ENCODE results near the gene CZIB.
A peak's percentile ranks its signal among the peaks of the same experiment; 100 is the strongest.
"Not testable (repeated sequence)": the region's sequence is repeated elsewhere in the genome, so short reads cannot be mapped to it uniquely, and the experiment has no call there.

CZIB gene

GRCh38 chr1:53238197-53239155, 18.0 kb upstream of the CZIB start, which contains the start of gene MAGOH:
TSS of gene MAGOH (minus strand) at chr1:53238518. CDS start at chr1:53238448, 70 bp downstream.
- peak; percentile 87 to 92 (median 90) for DNase-seq

DNA sequence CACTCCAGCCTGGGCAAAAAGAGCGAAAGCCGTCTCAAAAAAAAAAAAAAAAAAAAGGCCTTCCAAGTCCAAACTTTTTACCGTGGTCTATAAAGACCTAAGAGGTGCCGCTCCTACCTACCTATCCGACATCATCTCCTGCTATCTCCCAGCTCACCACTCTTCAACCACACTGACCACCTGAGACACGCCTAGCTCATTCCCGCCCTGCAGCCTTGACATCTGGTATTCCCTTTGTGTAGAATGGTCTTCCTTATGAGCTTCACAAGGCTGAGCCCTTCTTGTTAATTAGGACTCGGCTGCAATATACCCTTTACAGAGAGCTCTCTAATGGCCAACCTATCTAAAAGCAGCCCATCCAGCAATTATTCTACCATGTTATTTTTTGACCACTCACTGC, 17.2 kb upstream of the CZIB start:
- DNase-seq, result no peak

GRCh38 chr1:53220962-53221286, 490 bp upstream of the CZIB start:
- DNase-seq, result no peak

- no peak for DNase-seq
These were observed 723 bp downstream of the CZIB start for GRCh38 chr1:53219711-53220110.

DNA sequence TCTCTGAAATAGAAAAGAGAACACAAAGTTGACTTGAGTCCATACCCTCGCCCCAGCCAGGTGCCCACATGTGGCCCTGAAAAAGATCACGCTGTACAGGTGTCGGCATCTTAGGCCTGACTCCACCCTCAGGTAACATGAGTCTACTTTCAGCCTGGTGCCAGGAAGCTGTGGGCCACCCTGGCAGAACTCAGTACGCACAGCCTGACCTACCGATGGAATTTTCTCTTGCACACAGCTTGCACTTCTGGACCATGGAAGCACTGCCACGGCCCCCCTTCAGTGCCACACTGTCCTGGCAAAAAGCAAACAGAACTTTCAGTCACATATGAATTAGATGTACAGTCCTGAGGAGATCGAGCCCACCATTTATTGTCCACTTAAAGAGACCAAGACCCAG, 2.2 kb downstream of the CZIB start:
- no peak for DNase-seq

GRCh38 chr1:53214376-53214940, 6.0 kb downstream of the CZIB start:
- DNase-seq, result no peak

DNA sequence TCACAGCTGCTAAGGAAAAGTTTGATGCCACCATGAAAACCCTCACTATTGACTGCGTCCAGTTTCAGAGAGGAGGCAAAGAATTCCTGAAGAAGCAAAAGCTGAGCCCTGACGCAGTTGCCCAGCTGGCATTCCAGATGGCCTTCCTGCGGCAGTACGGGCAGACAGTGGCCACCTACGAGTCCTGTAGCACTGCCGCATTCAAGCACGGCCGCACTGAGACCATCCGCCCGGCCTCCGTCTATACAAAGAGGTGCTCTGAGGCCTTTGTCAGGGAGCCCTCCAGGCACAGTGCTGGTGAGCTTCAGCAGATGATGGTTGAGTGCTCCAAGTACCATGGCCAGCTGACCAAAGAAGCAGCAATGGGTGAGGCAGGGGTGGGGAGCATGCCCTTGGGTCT, 9.5 kb downstream of the CZIB start:
- no peak for DNase-seq

DNA sequence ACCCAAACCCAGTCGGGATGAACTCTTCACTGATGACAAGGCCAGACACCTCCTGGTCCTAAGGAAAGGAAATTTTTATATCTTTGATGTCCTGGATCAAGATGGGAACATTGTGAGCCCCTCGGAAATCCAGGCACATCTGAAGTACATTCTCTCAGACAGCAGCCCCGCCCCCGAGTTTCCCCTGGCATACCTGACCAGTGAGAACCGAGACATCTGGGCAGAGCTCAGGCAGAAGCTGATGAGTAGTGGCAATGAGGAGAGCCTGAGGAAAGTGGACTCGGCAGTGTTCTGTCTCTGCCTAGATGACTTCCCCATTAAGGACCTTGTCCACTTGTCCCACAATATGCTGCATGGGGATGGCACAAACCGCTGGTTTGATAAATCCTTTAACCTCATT, 10.1 kb downstream of the CZIB start:
- no peak for DNase-seq

- no peak for DNase-seq
These were observed 12.7 kb downstream of the CZIB start for GRCh38 chr1:53207726-53208125.

DNA sequence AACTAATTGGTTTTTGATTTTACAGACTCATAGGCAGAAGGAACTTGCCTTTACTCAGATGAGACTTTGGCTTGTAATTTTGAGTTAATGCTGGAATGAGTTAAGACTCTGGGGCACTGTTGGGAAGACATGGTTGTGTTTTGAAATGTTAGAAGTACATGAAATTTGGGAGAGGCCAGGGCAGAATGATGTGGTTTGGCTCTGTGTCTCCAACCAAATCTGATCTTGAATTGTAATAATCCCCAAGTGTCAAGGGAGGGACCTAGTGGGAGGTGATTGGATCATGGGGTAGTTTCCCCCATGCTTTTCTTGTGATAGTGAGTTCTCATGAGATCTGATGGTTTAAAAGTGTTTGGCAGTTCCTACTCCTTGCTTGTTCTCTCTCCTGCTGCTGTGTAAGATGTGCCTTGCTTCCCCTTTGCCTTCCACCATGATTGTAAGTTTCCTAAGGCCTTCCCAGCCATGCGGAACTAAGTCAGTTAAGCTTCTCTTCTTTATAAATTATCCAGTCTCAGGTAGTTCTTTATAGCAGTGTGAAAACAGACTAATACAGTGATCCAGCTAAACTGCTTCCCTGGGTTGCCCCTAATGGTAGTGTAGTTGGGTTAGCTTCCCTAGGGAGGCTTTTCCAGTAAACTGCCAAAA, 13.6 kb downstream of the CZIB start:
- no peak for DNase-seq

GRCh38 chr1:53206083-53206685, 14.2 kb downstream of the CZIB start:
- not testable (repeated sequence) for DNase-seq

- DNase-seq, result not testable (repeated sequence)
These were observed 14.9 kb downstream of the CZIB start for GRCh38 chr1:53205496-53205895.

DNA sequence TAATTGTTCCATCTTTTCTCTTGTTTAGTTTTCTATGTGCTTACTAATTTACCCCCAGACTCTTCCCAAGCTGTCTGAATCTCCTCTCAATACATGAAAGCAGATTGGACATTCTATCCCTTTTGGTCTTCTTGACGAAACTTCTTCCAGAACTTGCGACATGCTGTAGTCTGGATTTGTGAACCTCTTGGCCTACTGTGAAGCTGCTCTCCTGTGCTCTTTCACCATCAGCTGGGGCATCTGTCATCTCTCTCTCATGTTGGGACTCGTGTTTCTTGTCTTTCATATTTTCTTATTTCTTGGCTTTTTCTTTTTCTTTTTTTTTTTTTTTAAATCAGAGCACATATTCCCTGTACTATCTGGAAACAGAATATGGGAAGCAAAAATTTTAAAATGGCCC, 17.0 kb downstream of the CZIB start:
- no peak for DNase-seq

DNA sequence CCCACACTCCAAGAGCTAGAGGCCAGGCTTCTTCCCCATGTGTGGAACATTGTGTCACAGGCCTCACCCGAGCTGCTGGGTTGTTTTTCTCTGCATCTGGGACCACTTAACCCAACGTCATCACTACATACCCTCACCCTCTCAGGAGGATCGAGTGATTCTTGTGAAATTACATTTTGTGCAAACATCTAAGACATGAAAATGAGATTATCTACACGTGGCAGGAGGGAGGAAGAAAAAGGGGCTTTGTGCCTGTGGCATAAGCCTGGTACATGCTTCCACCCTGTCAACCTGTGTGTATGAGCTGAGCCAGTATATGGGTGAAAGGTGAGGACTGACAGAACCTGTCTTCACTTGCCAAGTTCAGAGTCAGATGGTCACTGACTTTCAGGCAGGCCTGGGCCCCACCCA, 22.2 kb downstream of the CZIB start:
- no peak for DNase-seq

DNA sequence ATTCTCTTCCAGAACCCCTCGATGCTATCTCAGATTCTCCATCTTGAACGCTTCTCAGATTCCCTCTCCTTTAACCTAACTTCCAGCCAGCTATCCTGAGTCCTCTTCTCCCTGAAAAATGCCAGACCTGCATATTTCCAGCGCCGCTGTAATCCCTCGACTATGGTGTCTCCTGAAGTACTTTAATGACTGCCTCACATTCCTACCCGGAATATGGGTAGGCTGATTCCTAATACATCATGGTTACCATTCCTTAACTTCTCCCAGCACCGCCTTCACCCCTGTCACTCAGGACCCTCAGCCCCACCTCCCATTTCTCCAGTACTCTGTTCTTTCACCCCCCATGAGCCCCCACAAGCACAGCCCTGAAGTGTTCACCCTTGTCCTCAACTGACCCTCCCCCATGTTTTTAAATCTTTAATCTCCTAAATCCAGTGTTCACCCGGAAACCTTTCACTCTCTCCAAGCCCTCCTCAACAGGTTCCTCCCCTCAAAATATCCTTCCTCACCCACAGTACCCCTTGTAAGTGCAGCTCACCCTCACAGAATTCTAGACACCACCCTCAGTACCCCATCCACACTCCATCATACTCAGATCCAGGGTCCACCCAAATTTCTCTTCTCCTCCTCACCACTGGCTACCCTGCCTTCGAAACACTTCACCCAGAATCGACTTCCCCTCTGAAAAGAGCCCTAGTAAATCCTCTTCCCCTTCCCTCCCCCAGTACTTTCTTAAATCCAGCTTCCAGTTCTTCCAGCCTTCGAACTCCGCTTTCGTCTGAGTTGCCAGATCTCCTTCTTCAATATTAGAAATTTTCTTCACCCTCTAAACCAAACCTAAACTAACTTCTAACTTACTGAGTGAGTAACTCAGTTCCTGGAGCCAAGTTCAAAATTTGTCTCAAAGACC, 22.9 kb downstream of the CZIB start:
- DNase-seq, result no peak

DNA sequence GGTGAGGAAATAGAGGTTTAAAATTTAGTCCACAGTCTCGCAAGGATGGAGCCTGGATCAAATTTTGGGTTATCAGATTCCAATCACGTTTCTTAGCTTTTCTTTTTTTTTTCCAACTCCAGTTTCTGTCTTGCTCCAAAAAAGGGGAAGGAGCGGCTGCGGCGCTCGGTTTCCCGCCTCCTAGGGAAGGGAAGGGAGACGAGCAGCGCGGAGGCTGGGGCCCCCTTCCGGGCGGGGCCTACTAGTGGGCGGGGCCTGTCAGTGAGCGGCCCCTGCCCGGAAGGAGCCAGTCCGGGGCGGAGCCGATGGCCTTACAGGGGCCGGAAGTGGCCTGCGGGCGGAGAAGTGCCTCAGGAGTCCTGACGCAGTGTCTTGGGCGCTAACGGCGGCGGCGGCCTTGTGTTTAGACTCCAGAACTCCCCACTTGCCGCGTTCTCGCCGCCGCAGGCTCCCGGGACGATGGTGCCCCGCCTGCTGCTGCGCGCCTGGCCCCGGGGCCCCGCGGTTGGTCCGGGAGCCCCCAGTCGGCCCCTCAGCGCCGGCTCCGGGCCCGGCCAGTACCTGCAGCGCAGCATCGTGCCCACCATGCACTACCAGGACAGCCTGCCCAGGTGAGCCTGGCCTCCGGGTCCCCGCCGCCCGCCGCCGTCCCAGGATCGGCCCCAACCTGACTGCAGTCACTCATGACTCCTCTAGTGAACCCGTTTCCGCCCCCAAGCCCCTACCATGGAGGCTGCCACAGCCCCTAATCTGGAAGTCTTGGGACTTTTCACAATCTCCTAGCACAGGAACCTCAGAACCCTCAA, 23.7 kb downstream of the CZIB start, which contains the start of gene CPT2:
Gene CPT2 (plus strand): TSS at position 340 of the 806 bp plus-strand sequence. CDS start 120 bp downstream, at position 460.
- peak; percentile 78 to 89 (median 83) for DNase-seq

GRCh38 chr1:53196017-53196484, 24.4 kb downstream of the CZIB start:
- no peak for DNase-seq

- DNase-seq, result no peak
These were observed 25.0 kb downstream of the CZIB start for GRCh38 chr1:53195246-53196016.

- no peak for DNase-seq
These were observed 30.2 kb downstream of the CZIB start for GRCh38 chr1:53190210-53190611.

DNA sequence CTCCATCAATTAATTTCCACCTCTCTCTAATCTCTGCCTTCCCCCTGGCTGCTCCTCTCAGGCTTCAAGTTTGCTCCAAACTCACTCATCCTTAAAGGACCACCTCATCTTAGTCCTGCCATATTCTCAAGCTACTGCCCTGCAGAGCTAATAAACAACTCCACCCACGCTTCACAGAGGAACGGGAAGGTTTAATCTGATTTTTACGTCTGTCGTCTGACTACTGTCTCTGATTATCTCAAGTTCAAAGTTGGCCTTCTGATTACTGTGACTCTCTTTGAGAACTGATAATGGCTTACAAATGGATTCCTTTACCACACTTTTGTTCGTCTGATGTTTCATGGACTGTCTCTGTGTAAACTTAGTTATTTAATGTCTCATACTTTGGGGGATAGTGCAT, 31.4 kb downstream of the CZIB start:
- no peak for DNase-seq

All from activated CD4-positive, CD25-positive, alpha-beta regulatory T cell (primary cell).